Natural killer cell (primary cell): ENCODE results near the gene DDX10. TPM values are rescaled to one million over a fixed set of nuclear protein-coding genes. Genes with fewer than 3 reads are reported as not detected.

Experiments
- ATAC-seq, 3 donors: fragments of 150-1000 bp in 2 of 3; fragments of 200-7000 bp in 1 of 3; cut with Tn5 transposase; 1 replicate in 1 of 3; 2 replicates in 2 of 3; pipeline ENCODE4 v1.10.0; 2021; ENCODE audit warnings: mild to moderate bottlenecking in 2 of 3, moderate library complexity in 2 of 3
- DNase-seq, 2 donors: peaks; one replicate each; pipeline versions ENCODE4 v3.0.0 to v3.0.0-alpha.2; 2013 to 2021; ENCODE audit warnings: mixed read lengths in 1 of 2
- H3K27ac ChIP-seq: one replicate; pipeline ENCODE4 v1.5.1; 2013; ENCODE audit warnings: mild to moderate bottlenecking, low read length
- H3K27me3 ChIP-seq: one replicate; pipeline ENCODE4 v1.6.1; 2013; ENCODE audit warnings: low read length; ENCODE audit not compliant: control insufficient read depth, insufficient read depth
- H3K36me3 ChIP-seq: one replicate; pipeline ENCODE4 v1.6.1; 2013; ENCODE audit warnings: low read length; ENCODE audit not compliant: control insufficient read depth, insufficient read depth
- H3K4me1 ChIP-seq: one replicate; pipeline ENCODE4 v1.6.1; 2013; ENCODE audit warnings: low read length; ENCODE audit not compliant: control insufficient read depth, insufficient read depth
- H3K4me3 ChIP-seq: one replicate; pipeline ENCODE4 v1.5.1; 2013; ENCODE audit warnings: low read length
- H3K9me3 ChIP-seq: one replicate; pipeline ENCODE4 v1.6.1; 2013; ENCODE audit warnings: low read length; ENCODE audit not compliant: control insufficient read depth, insufficient read depth
- H3K27ac Mint-ChIP-seq, 2 donors: one replicate each; pipeline ENCODE4 v1.8.0; 2022; ENCODE audit warnings: mild to moderate bottlenecking in 2 of 2, mixed read lengths in 2 of 2, moderate library complexity in 1 of 2
- H3K27me3 Mint-ChIP-seq, 2 donors: one replicate each; pipeline ENCODE4 v1.8.0; 2022; ENCODE audit warnings: low read depth in 2 of 2, mixed read lengths in 2 of 2
- H3K36me3 Mint-ChIP-seq: one replicate; pipeline ENCODE4 v1.8.0; 2022; ENCODE audit warnings: mixed read lengths
- H3K4me1 Mint-ChIP-seq, 2 donors: one replicate each; pipeline ENCODE4 v1.8.0; 2022; ENCODE audit warnings: mixed read lengths in 2 of 2
- H3K4me3 Mint-ChIP-seq: one replicate; pipeline ENCODE4 v1.8.0; 2022; ENCODE audit warnings: mild to moderate bottlenecking, moderate library complexity, mixed read lengths
- H3K9me3 Mint-ChIP-seq, 2 donors: one replicate each; pipeline ENCODE4 v1.8.0; 2022; ENCODE audit warnings: mixed read lengths in 2 of 2
- whole genome bisulfite sequencing: methylation state at CpG from one replicate; pipeline ENCODE4 v1.1.7; 2013; ENCODE audit warnings: missing lambda C conversion rate; ENCODE audit not compliant: insufficient coverage; 5-methylcytosine and 5-hydroxymethylcytosine counted together
- intact Hi-C: fragments of 100-400 bp; cut with micrococcal nuclease; formaldehyde crosslinking; loops from one replicate; pipeline ENCODE4 v1.14.2; 2022
- total RNA-seq, 4 donors: library from RNA; stranded (reverse); fragments of 120-200 nt in 1 of 4; gene quantifications; one replicate each; pipeline versions ENCODE4 v1.2.3 to v1.2.4, GENCODE V29; 2013 to 2022
- TF ChIP-seq, protein P1 (sequence below): fragments of 200-600 bp; IDR thresholded peaks from one replicate; pipeline ENCODE4 v1.8.0; 2022; ENCODE audit warnings: antibody characterized with exemption

The DDX10 gene
- 10 to 100 TPM; 23.4 to 30.9 (median 24.9) TPM for total RNA-seq
- 39.3 TPM for total RNA-seq (2013)

DNA sequence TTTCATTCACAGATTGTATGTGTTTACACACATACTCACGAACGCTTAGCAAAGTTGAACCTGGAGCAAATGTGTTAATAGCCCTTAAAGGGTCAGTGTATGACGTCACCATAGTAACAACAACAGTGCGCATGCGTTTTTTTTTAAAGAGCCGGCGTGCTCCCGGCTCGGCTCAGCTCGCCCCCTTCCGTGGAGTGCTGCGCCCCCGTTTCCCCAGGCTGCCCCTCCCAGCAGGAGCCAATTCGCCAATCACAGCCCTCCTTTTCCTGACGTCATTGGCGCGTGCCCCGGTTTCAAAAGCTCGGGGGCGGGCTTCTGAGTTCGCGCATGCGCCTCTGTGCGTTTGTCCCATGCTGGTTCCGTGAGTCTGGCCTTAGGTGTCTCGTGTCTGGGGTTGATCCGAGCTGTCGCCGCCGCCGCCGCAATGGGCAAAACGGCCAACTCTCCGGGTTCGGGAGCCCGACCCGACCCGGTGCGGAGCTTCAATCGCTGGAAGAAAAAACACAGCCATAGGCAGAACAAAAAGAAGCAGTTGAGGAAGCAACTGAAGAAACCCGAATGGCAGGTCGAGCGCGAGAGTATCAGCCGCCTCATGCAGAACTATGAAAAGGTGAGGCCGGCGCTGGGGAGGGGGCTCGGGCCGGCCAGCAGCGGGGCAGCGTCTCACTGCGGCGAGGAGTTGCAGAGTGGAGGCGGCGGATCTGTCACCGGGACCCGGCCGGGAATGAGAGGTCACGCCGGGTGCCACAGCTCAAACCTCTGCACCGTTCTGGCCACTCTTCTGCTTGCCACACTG lies at the start of gene DDX10:
Gene DDX10, plus strand, starts transcription at position 340 of the 796 bp plus-strand sequence. Its CDS starts 85 bp downstream, at position 425.
- ATAC-seq: peak; percentile 99
- peak within 1 kb of the TSS; percentile 93 for H3K4me3 ChIP-seq

DNA sequence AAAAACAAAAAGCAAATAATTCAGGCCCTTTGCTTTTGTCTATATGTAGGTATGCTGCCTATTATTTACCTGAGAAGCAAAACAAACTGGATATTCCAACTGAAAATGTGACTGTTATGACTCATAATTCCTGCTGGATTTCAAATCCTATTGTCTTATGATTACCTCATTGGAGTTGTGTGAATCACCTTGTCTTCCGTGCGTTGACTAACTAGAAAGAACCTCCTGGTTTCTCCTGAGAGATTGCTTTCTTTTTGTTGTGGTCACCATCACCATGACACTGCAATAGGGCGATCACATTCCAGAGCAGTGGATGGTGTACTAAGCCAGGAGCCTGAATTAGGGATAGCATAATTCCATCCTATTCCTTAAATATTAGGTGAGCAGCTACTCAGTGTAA lies 48.3 kb upstream of the DDX10 start:
- no peak overlapping the region for H3K4me3 ChIP-seq
- intact Hi-C loops: no loop called here

More for the DNA sequence above, at the start of gene DDX10:
- DNase-seq: peak; percentile 99 to 100
- peak within 1 kb of the TSS; percentile 100 for H3K4me3 Mint-ChIP-seq
- no peaks in the 10 kb centered on the region for H3K27me3 Mint-ChIP-seq
- under 1% methylated on average over 61 of the region's 61 CpGs for WGBS
- Histone ChIP-seq H3K4me1 (peaks cover 17% of the 10 kb centered on the region), H3K36me3 (peaks cover 2% of the 10 kb centered on the region), H3K27ac (peak within 1 kb of the TSS; percentile 54), H3K9me3 (no peaks in the 10 kb centered on the region), H3K27me3 (no peaks in the 10 kb centered on the region)
- H3K4me1 Mint-ChIP-seq: peaks cover 38 to 51% of the 10 kb centered on the region in 2 donors
- H3K9me3 Mint-ChIP-seq: no peaks in the 10 kb centered on the region
- intact Hi-C loops: loop anchor here (1.0 kb wide), 1 partner anchor 198 kb away; the partner anchor contains the start of gene C11orf65
- peak within 1 kb of the TSS; percentile 97 to 98 for H3K27ac Mint-ChIP-seq
- TF ChIP-seq, protein P1, sequence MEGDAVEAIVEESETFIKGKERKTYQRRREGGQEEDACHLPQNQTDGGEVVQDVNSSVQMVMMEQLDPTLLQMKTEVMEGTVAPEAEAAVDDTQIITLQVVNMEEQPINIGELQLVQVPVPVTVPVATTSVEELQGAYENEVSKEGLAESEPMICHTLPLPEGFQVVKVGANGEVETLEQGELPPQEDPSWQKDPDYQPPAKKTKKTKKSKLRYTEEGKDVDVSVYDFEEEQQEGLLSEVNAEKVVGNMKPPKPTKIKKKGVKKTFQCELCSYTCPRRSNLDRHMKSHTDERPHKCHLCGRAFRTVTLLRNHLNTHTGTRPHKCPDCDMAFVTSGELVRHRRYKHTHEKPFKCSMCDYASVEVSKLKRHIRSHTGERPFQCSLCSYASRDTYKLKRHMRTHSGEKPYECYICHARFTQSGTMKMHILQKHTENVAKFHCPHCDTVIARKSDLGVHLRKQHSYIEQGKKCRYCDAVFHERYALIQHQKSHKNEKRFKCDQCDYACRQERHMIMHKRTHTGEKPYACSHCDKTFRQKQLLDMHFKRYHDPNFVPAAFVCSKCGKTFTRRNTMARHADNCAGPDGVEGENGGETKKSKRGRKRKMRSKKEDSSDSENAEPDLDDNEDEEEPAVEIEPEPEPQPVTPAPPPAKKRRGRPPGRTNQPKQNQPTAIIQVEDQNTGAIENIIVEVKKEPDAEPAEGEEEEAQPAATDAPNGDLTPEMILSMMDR: no peak
- no peaks in the 10 kb centered on the region for H3K36me3 Mint-ChIP-seq

DNA sequence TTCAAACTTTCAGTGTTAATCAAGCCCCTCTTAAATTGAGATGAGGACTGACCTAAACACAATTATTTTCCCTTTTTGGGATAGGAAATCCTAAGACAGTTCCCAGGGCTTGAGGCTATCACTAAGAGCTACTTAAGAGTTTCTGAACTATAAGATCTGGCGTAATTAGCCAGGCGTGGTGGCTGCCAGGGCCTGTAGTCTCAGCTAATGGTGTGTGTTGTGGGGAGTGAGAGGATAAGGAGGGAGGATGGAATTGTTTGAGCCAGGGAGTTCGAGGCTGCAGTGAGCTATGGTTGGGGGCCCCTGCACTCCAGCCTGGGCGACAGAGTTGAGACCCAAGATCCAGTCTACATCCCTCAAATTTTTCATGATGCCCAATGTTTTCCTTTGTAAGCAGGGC lies 47.8 kb upstream of the DDX10 start:
- TF ChIP-seq, protein P1: no peak
- no peaks in the 10 kb centered on the region for H3K4me1 ChIP-seq
- no peak overlapping the region for H3K27ac ChIP-seq
- no peak overlapping the region for H3K4me3 ChIP-seq
- no peak overlapping the region for H3K27ac Mint-ChIP-seq
- no peaks in the 10 kb centered on the region for H3K9me3 Mint-ChIP-seq
- ATAC-seq (no peak), DNase-seq (no peak)
- intact Hi-C loops: no loop called here
- no peak overlapping the region for H3K4me3 Mint-ChIP-seq
- H3K27me3 ChIP-seq: no peaks in the 10 kb centered on the region
- no peaks in the 10 kb centered on the region for H3K4me1 Mint-ChIP-seq
- no peaks in the 10 kb centered on the region for H3K36me3 ChIP-seq
- no peaks in the 10 kb centered on the region for H3K9me3 ChIP-seq
- H3K36me3 Mint-ChIP-seq: no peaks in the 10 kb centered on the region
- WGBS: 80% methylated on average over 4 of the region's 4 CpGs
- H3K27me3 Mint-ChIP-seq: peaks cover 14 to 24% of the 10 kb centered on the region in 2 donors

More for the DNA sequence above, 48.3 kb upstream of the DDX10 start:
- Mint-ChIP-seq H3K4me1 (no peaks in the 10 kb centered on the region), H3K36me3 (no peaks in the 10 kb centered on the region), H3K9me3 (no peaks in the 10 kb centered on the region), H3K27me3 (peaks cover 13 to 23% of the 10 kb centered on the region in 2 donors), H3K4me3 (no peak overlapping the region), H3K27ac (no peak overlapping the region)
- DNase-seq (no peak), ATAC-seq (no peak)
- H3K27me3 ChIP-seq: no peaks in the 10 kb centered on the region
- TF ChIP-seq, protein P1: no peak
- no peaks in the 10 kb centered on the region for H3K9me3 ChIP-seq
- no peak overlapping the region for H3K27ac ChIP-seq
- WGBS: 91% methylated on average over 3 of the region's 3 CpGs
- no peaks in the 10 kb centered on the region for H3K36me3 ChIP-seq
- no peaks in the 10 kb centered on the region for H3K4me1 ChIP-seq
